SHP77 (cell line): Measurements from ENCODE around the gene NLRP9.

Source experiments
- DNase-seq, 2 experiments: peaks; one replicate each; lab custom pipeline; 2025; lab: John Stamatoyannopoulos, UW

The NLRP9 gene

GRCh38 chr19:55673465-55673864 is 64.7 kb downstream of the NLRP9 start:
- DNase-seq: no peak

GRCh38 chr19:55672418-55672817 is 65.8 kb downstream of the NLRP9 start:
- no peak for DNase-seq

GRCh38 chr19:55671054-55671378 is 67.2 kb downstream of the NLRP9 start:
- DNase-seq: no peak

- no peak for DNase-seq
These were observed 67.7 kb downstream of the NLRP9 start for GRCh38 chr19:55670280-55671053.

- no peak for DNase-seq
These were observed 68.6 kb downstream of the NLRP9 start for GRCh38 chr19:55669418-55670279.

- no peak for DNase-seq
These were observed 69.4 kb downstream of the NLRP9 start for GRCh38 chr19:55668603-55669348.

- DNase-seq: no peak
These were observed 70.2 kb downstream of the NLRP9 start for GRCh38 chr19:55667958-55668357.

GRCh38 chr19:55667511-55667910 is 70.7 kb downstream of the NLRP9 start:
- no peak for DNase-seq

GRCh38 chr19:55667006-55667381 is 71.2 kb downstream of the NLRP9 start:
- DNase-seq: no peak

GRCh38 chr19:55666343-55667005 is 71.7 kb downstream of the NLRP9 start:
- no peak for DNase-seq

- DNase-seq: no peak
These were observed 74.2 kb downstream of the NLRP9 start for GRCh38 chr19:55663846-55664536.

- no peak for DNase-seq
These were observed 76.4 kb downstream of the NLRP9 start for GRCh38 chr19:55661826-55662225.

GRCh38 chr19:55660991-55661390 is 77.2 kb downstream of the NLRP9 start:
- no peak for DNase-seq

- no peak for DNase-seq
These were observed 77.8 kb downstream of the NLRP9 start for GRCh38 chr19:55660404-55660803.

GRCh38 chr19:55659822-55660221 is 78.4 kb downstream of the NLRP9 start:
- DNase-seq: no peak

- no peak for DNase-seq
These were observed 79.2 kb downstream of the NLRP9 start for GRCh38 chr19:55658846-55659459.
